ENCODE results near the gene CD74.
A peak's percentile ranks its signal among the peaks of the same experiment; 100 is the strongest.
"Not testable (repeated sequence)": the region's sequence is repeated elsewhere in the genome, so short reads cannot be mapped to it uniquely, and the experiment has no call there.

Gene CD74

GRCh38 chr5:150457121-150457520, 44.4 kb upstream of the CD74 start:
- Histone ChIP-seq H3K36me3 (ENCODE audit: control insufficient read depth, insufficient read depth, low read length) (no peaks in the 10 kb centered on the region), H3K27me3 (replicated peaks; ENCODE audit: control insufficient read depth, insufficient read depth, low read length) (no peaks in the 10 kb centered on the region), H3K4me3 (replicated peaks; ENCODE audit: low read depth, low read length) (no peak overlapping the region)
- TF ChIP-seq CTCF (IDR thresholded peaks at IDR 0.05; ENCODE audit: insufficient read depth, low read length, poor library complexity, severe bottlenecking), result no peak
- DNase-seq (ENCODE audit: extremely low read depth, insufficient read length), result no peak

- Histone ChIP-seq H3K27me3 (replicated peaks; ENCODE audit: control insufficient read depth, insufficient read depth, low read length) (no peaks in the 10 kb centered on the region), H3K36me3 (ENCODE audit: control insufficient read depth, insufficient read depth, low read length) (no peaks in the 10 kb centered on the region), H3K4me3 (replicated peaks; ENCODE audit: low read depth, low read length) (no peak overlapping the region)
- DNase-seq (ENCODE audit: extremely low read depth, insufficient read length), result no peak
- no peak for TF ChIP-seq CTCF (IDR thresholded peaks at IDR 0.05; ENCODE audit: insufficient read depth, low read length, poor library complexity, severe bottlenecking)
Measured at GRCh38 chr5:150454492-150455229, 42.0 kb upstream of the CD74 start.

- not testable (repeated sequence) for DNase-seq (ENCODE audit: extremely low read depth, insufficient read length); H3K36me3 ChIP-seq (ENCODE audit: control insufficient read depth, insufficient read depth, low read length)
Measured at GRCh38 chr5:150454027-150454426, 41.3 kb upstream of the CD74 start.

GRCh38 chr5:150452914-150453313, 40.2 kb upstream of the CD74 start:
- Histone ChIP-seq H3K27me3 (replicated peaks; ENCODE audit: control insufficient read depth, insufficient read depth, low read length) (no peaks in the 10 kb centered on the region), H3K4me3 (replicated peaks; ENCODE audit: low read depth, low read length) (no peak overlapping the region), H3K36me3 (ENCODE audit: control insufficient read depth, insufficient read depth, low read length) (peaks cover 1% of the 10 kb centered on the region)
- no peak for TF ChIP-seq CTCF (IDR thresholded peaks at IDR 0.05; ENCODE audit: insufficient read depth, low read length, poor library complexity, severe bottlenecking)
- no peak for DNase-seq (ENCODE audit: extremely low read depth, insufficient read length)

More at GRCh38 chr5:150454027-150454426, 41.3 kb upstream of the CD74 start:
- H3K4me3 ChIP-seq (replicated peaks; ENCODE audit: low read depth, low read length); H3K27me3 ChIP-seq (replicated peaks; ENCODE audit: control insufficient read depth, insufficient read depth, low read length): not testable (repeated sequence)

GRCh38 chr5:150451594-150451993, 38.9 kb upstream of the CD74 start:
- Histone ChIP-seq H3K36me3 (ENCODE audit: control insufficient read depth, insufficient read depth, low read length) (peaks cover 11% of the 10 kb centered on the region), H3K27me3 (replicated peaks; ENCODE audit: control insufficient read depth, insufficient read depth, low read length) (no peaks in the 10 kb centered on the region), H3K4me3 (replicated peaks; ENCODE audit: low read depth, low read length) (no peak overlapping the region)
- no peak for TF ChIP-seq CTCF (IDR thresholded peaks at IDR 0.05; ENCODE audit: insufficient read depth, low read length, poor library complexity, severe bottlenecking)
- no peak for DNase-seq (ENCODE audit: extremely low read depth, insufficient read length)

GRCh38 chr5:150449517-150450339, 37.0 kb upstream of the CD74 start, which contains the start of gene RPS14:
RPS14 (minus strand) TSS chr5:150449739; CDS start chr5:150447733, 2,006 bp downstream.
- no peaks in the 10 kb centered on the region for H3K27me3 ChIP-seq (replicated peaks; ENCODE audit: control insufficient read depth, insufficient read depth, low read length)
- H3K4me3 ChIP-seq (replicated peaks; ENCODE audit: low read depth, low read length), result peak within 1 kb of the TSS; percentile 98
- peak; percentile 90 for TF ChIP-seq CTCF (IDR thresholded peaks at IDR 0.05; ENCODE audit: insufficient read depth, low read length, poor library complexity, severe bottlenecking)
- DNase-seq (ENCODE audit: extremely low read depth, insufficient read length), result peak; percentile 96
- H3K36me3 ChIP-seq (ENCODE audit: control insufficient read depth, insufficient read depth, low read length), result peaks cover 25% of the 10 kb centered on the region
